CD4-positive, alpha-beta T cell treated with Interleukin-17A for 4 hours (primary cell): Measurements from ENCODE around the gene PNMA8A.
"Not testable (repeated sequence)": the region's sequence is repeated elsewhere in the genome, so short reads cannot be mapped to it uniquely, and the experiment has no call there.

Source experiments
- DNase-seq: peaks from one replicate; pipeline ENCODE4 v3.0.0-alpha.2; 2020; ENCODE audit warnings: mixed read lengths

Gene PNMA8A

DNA sequence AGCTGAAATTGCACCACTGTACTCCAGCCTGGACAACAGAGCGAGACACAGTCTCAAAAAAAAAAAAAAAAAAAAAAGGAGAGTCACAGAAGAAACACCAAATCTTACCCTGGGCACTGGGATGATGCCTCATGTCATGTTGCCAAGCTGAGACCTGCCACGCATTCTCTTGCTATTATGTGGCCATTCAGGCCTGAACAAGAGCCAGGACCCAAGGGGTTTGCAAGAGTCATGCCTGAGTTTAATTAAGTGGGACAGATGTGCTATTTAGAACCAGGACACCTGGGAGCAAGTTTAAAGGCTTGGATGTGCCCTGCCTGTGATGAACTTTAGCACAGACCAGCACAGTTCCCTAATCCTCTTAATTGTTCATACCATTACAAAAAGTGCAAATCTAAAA, 9.8 kb downstream of the PNMA8A start:
- DNase-seq: no peak

DNA sequence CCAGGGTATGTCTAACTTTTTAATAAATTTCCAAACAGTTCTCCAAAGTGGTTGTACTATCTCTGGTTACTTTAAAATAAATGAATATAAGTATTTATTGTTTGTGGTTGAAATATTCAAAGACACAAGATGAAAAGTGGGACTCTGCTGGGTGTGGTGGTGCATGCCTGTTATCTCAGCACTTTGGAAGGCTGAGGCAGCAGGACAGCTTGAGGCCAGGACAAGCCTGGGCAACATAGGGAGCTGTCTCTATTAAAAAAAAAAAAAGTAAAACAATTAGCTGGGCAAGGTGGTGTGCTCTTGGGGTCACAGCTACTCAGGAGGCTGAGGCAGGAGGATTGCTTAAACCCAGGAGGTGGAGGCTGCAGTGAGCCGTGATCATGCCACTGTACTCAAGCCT, 10.4 kb downstream of the PNMA8A start:
- DNase-seq: no peak

DNA sequence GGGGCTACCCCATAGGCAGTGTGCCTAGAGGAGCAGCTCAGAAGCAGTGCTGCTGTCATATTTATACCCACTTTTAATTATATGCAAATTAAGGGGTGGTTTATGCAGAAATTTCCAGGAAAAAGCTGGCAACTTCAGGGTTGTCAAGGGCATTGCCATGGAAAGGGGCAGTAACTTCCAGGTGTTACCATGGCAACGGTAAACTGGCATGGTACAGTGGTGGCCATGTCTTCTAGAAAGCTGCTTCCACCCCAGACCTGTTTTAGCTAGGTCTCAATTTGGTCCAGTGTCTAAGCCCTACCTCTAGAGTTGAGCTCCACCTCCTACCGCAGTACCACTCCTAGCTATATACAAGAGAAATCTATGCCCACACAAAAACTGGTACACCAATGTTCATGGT, 11.3 kb downstream of the PNMA8A start:
- no peak for DNase-seq

DNA sequence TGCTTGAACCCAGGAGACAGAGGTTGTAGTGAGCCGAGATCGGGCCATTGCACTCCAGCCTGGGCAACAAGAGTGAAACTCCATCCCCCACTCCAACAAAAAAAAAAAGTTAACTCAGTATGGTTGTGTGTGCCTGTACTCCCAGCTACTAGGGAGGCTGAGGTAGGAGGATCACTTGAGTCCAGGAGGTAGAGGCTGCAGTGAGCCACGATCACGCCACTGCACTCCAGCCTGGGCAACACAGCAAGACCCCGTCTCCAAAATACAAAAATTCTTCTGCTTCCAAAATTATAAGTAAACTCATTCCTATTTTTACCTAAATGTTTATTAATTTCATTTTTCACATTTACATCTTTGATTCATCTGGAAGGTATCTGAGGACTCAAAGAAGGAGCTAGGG, 14.4 kb downstream of the PNMA8A start:
- no peak for DNase-seq

DNA sequence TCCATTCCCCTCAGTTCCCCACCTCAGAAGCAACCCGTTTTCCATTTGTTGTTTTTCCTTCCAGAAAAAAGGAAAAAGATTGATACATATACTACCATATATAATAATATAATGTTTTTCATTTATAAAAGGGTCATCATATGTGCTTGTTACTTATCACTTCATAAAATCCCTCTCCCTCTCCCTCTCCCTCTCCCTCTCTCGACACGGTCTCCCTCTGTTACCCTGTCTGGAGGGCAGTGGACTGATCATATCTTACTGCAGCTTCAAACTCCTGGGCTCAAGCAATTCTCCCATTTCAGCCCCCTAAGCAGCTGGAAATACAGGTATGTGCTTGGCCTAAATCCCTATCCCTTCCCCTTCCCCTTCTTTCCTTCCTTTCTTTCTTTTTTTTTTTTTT, 17.1 kb downstream of the PNMA8A start:
- DNase-seq: no peak

DNA sequence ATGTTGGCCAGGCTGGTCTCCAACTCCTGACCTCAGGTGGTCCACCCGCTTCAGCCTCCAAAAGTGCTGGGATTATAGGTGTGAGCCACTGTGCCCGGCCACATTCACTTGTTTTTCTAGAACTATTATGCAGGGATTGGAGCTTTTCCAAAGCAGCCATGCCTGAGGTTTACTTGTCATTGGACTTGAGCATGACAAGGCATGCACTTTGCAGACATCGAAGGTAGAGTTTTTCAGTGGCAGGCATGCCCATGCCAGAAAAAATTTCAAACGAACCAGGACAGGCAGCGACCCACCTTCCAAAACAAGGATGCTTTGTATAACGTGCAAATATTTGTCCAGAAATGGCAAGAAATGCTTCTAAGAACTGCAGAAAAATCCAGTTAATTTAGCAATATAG, 17.7 kb downstream of the PNMA8A start:
- no peak for DNase-seq

DNA sequence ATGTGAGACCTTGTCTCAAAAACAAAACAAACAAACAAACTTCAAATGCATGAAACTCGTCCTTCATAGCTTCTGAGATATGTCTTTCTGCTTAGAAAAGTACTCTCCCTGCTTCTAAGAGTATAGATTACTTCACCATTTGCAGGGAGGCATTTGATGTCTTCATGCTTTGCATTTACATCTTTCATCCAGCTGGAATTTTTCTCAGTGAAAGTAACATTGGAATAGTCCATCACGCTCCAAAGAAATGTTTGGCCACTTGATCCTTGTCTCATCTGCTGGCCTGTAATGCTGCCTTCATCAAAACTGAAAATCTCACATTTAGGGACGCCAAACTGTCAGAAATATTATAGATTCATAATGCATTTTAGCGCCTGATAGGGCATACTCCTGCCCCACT, 19.2 kb downstream of the PNMA8A start:
- DNase-seq: no peak

DNA sequence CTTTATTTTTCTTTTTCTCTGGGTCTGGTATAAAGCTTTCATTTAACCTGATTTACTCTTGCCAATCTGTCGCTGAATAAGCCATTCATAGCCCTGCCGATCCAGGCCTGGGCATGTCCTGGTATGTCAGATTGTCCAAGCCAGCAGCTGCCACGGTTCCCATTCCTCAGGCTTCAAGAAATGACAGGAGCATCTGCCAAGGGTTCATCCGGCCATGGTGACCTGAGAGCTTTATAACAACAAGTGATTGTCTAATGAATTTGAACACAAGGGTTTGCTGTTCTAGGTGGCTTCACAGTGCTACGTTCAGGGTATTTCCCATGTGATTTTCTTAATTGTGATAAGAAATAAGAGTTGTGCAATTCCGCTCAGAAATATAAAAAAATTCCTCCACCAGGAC, 20.0 kb downstream of the PNMA8A start:
- DNase-seq: no peak

DNA sequence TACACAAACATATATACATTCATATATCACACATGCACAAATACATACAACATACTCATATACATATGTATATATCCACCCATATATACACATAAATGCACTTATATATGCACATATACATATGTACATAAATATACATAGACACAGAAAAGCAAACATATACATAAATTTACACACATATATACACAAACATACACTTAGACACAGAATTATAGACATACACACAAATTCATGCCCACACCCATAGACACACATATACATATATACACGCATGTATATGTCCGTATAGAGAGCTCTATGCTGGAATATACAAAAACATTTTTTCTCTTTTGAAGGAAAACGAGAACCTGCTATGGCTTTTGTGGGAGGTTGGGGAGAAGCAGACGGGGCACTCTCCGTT, 20.6 kb downstream of the PNMA8A start:
- DNase-seq: no peak

DNA sequence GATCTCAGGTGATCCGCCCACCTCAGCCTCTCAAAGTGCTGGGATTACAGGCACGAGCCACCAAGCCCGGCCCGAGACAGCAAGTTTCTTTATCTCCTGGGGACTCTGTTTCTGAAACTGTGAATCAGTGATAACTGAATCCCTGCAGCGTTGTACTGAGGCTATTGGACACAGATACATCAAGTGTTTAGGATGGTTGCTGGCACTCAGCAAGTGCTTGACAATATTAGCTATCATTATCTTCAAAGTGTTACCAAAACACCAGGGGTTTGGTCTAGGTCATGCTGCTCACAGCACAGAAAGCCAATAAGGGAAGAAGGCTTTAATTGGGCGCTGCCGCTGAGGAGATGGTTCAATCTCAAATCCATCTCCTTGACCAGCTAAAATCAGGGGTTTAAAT, 22.1 kb downstream of the PNMA8A start:
- no peak for DNase-seq

DNA sequence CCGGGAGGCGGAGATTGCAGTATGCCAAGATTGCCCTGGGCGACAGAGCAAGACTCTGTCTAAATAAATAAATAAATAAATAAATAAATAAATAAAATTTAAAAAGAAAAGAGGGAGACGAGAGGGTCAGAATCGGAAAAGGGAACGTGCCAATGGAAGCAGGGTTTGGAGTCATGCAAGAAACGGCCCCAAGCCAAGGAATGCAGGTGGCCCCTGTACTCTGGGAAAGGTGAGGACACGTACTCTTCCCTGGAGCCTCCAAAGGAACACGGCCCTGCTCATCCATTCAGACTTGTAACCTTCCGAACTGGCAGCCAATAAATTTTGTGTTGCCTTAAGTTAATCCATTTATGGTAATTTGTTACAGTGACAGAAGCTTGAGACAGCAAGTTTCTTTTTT, 22.8 kb downstream of the PNMA8A start:
- DNase-seq: no peak

DNA sequence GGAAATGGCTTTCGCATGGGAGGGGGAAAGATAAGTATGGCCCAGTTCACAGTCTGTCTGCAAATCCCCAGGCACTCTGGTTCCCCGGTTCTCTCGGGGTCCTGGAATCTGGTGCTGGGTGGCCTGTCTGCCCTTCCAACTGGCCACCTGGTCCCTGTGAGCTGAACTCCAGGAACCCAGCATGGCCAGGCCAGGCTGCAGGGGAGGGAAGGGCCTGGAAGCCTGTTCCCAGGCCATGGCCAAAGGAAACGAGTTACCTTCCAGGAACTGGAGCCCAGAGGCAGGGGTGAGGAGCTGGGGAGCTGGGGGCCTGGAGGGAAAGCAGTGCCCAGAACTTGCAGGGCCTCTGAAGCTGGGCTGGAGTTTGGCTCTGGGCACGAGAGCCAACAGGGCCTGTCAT, 23.5 kb downstream of the PNMA8A start:
- DNase-seq: no peak

DNA sequence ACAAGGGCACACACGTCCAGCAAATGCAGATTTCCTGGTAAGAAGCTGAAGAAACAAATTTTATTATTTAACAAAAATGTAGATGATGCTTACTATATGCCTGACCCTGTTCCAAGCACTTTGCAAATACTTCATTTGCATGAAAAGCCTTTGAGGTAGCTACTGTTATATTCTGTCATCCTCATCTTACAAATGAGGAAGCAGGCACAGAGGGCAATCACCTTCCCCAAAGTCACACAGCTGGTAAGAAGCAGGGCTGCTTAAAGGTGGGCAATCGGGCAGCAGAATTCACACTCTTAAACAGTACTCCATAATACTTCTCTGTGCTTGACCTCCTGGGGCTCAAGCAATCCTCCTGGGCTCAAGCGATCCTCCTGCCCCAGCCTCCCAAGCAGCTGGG, 24.4 kb downstream of the PNMA8A start:
- no peak for DNase-seq

DNA sequence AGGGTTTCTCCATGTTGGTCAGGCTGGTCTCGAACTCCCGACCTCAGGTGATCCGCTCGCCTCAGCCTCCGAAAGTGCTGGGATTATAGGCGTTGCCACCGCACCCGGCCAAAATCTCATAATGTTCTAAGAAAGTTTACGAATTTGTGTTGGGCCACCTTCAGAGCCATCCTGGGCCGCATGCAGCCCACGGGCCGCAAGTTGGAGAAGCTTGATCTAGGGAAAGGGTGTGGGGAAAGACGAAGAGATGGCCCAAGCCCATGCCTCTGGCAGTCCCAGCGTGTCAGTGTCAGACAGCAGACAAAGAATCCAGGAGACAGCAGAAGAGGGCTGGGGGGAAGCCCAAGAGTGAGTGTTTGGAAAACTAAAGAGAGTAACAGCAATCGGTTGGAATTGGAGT, 25.3 kb downstream of the PNMA8A start:
- no peak for DNase-seq

DNA sequence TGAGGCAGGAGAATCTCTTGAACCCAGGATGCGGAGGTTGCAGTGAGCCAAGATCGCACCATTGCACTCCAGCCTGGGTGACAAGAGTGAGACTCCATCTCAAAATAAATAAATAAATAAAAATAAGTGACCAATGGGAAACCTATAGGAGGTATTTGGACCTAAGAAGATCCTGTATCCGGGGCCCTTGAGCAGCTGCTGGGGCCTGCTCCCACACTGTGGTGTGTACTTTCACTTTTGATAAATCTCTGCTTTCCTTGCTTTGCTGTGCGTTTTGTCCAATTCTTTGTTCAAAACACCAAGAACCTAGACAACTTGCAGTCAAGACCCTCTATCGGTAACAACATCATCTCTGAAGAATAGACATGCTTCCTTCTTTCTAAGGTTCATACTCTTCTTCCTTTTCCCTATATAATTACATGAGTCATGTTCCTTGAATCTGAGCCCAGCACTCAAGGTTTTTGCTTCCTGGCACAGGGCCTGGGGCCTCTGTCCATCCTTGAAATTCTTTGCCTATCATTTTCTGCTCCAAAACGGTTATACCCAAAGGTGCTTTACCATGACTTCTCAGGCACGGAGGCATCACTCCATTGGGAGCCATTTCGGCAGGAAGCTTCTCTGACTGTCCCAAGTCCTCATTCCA, 28.4 kb downstream of the PNMA8A start:
- DNase-seq: no peak

DNA sequence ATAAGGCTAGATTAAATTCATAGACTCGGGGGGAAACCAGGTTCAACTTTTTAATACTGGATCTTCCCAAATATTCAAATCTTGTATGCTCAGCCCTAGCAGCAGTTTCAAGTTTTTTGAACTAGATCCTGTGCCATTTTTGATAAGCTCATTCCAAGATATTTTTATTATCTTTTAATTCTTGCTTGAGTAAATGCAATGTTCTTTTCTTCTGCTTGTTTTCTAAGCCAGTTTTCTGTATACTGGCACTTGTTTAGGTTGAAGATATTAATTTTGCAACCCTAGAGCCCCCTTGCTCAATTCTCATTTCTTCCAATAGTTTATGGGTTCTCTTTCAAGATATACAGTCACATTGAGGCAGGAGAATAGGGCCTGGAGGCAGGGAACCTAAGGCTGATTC, 29.5 kb downstream of the PNMA8A start:
- DNase-seq: no peak

DNA sequence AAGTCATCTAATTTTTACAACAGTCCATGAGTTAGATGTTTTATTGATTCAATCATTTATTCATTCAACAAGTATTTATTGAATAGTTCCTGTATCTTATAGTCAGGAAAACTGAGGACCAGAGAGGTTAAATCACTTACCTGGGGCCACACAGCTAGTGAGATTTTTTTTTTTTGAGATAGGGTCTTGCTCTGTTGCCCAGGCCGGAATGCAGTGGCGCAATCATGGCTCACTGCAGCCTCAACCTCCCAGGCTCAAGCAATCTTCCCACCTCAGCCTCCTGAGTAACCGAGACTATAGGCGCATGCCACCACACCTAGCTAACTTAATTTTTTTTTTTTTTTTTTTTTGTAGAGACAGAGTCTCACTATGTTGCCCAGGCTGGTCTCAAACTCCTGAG, 35.7 kb downstream of the PNMA8A start:
- not testable (repeated sequence) for DNase-seq

DNA sequence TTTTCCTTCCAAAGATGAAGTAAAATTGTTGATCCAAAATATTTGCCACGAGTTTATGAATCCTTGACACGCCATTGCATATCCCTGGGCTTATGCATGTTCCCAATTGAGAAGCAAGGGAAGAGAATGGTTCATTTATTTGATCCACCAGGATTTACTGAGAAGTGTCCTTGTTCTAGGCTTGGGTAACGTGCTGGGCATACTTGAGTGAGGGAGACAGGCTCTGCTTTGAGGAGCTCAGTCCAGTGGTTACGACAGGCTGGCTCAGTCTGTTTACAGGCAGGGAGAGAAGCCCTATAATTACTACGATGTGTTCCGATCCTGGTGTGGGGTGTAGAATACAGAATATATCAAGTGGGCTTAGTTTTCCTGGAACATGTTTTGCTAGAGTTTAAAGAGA, 36.4 kb downstream of the PNMA8A start:
- no peak for DNase-seq

DNA sequence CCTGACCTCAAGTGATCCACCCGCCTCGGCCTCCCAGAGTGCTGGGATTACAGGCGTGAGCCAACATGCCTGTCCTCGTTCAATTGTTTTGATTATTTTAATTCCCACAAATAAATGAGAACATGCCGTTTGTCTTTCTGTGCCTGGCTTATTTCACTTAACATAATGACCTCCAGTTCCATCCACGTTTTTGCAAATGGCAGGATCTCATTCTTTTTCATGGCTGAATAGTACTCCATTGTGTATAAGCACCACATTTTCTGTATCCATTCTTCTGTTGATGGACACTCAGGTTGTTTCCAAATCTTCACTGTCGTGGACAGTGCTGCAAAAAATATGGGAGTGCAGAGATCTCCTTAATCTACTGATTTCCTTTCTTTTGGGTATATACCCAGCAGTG, 37.9 kb downstream of the PNMA8A start:
- DNase-seq: not testable (repeated sequence)

DNA sequence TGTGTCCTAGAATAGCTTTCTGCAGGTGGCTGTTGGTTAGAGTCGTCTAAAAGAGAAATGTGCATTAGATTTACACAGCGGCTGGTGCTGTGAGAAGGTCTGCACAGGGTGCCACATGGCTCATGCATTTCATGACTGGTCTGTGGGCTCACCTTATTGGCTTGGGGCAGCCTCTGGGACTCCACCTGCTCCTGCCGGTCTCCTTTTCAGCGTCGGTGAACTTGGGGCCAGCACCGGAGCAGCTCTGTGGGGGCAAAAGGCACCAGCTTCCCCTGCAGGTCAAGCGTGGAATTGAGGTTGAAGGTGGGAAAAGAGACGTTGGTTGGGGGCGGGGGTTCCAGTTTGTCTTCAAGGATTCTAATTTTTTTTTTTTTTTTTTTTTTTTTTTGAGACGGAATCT, 39.5 kb downstream of the PNMA8A start:
- DNase-seq: no peak

DNA sequence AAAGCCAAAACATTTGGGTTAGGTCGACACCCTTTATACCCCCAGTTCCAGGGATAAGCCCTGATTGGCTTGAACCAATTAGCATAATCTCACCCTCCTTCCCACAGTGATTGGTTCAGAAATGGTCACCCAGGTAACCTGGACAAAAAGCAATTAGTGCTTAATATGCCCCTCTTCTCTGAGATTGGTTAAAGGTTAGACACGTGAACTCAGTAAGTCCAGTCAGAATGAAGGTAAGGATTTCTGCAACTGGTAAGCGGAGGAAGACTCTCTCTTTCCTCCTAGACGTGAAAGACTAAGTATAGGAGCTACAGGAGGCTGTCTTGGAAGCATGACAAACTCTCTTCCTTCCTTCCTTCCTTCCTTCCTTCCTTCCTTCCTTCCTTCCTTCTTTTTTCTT, 41.4 kb downstream of the PNMA8A start:
- DNase-seq: no peak

DNA sequence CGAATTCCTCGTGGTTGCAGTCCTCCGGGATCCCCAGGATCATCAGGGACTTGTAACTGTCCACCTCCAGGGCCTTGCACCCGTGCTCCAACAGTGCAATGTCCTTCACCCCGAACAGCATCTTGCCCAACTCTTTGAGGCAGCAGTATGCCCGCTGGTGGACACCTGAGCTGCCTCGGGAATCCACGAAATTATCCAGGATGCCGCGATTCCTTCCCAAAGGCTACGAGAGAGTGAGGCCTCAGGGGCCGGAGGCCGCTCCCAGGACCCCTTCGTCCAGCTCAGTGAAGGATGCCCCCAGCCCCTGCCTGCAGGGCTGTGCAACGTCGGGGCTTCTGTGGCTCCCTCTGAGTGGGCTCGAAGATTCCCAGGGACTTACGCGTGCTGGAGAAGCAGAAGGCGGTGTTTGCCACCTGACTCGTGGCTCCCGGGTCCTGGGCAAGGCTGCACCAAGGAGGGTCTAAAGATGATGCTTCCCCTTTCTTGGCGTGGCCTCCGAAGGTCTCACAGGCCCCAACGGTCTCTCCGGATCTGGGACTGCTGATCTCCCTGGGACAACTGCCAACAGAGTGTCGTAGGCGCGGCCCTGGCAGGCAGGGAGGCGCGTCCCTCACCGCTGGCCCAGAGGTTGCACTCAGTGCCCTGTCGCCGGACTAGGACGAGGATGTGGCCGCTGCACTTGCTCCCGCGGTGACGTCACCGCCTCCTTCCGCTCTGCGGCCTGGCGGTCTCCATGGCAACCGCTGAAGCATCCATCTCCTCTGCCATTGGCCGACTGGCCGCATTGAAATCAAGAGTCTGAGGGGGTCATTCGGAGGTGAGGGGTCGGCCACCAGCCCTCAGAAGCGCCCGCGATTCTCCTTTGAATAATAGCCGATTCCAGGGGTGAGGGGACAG, 42.9 kb downstream of the PNMA8A start, which contains the start of gene PNMA8C:
Gene PNMA8C, minus strand, starts transcription at position 698 of the 897 bp plus-strand sequence. Its CDS starts 577 bp downstream, at position 121.
- DNase-seq: peak; percentile 65

DNA sequence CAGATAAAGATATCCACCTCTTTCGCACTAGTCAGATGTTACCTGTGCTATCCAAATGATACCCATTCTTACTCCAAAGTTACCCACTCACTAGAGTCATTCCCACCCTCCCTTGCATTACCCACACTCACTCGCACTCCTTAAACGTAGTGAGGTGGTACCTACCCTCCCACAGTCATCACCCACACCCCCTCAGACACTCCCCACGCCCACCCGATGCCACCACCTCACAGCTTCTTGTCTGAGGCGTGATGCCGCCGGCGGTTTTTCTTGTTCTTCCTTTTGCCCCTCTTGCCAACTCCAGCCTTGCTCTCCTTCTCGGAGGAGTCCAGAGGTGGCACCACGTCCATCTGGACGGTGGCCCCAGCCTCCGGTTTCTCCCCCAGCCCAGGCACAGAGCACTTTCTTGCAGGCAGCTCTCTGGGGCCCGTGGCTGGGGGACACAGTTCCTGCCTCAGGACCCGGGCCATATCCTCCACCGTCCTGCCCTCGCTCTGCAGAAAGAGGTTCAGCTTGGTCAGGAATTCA, 43.8 kb downstream of the PNMA8A start:
- DNase-seq: no peak

DNA sequence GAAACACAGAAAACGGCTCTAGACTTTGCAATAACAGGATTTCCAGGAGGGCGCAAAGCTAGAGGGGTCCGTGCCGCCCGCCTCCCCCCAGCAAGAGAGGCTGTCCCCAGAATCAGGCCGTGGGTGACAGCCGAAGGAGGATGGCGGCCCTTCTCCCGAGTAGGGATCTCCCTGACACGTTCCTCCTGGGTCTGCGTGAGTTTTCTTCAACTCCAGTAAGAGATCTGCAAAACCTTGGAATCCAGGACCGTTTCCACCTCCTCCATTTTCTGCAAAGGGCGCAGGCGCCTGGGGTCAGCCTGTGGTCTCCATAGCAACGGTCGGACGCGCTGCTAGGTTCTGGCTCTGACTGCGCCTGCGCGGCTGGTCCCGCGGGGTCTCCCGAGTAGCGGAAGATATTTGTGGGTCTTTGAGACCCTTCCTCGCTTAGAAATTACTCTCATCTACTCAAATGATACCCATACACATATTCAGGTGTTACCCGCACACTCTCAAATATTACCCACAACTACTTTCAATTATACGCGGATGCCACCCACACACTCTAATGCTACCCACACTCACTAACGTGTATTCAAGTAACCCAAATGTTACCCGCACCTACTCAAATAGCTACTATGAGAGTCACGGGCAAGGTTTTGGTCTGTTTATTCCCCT, 44.7 kb downstream of the PNMA8A start:
- DNase-seq: peak; percentile 29
